Measurements from ENCODE around the gene SH2B3.

SH2B3 gene

GRCh38 chr12:111408686-111409402 is 3.1 kb downstream of the SH2B3 start:
- no peak for DNase-seq (ENCODE audit: low read depth in 2 of 2)

GRCh38 chr12:111409403-111409779 is 3.7 kb downstream of the SH2B3 start:
- DNase-seq (ENCODE audit: low read depth in 2 of 2), result no peak

- no peak for DNase-seq (ENCODE audit: low read depth in 2 of 2)
These were observed 4.2 kb downstream of the SH2B3 start for GRCh38 chr12:111409780-111410430.

GRCh38 chr12:111410431-111411184 is 4.9 kb downstream of the SH2B3 start:
- DNase-seq (ENCODE audit: low read depth in 2 of 2), result no peak

GRCh38 chr12:111411185-111411764 is 5.6 kb downstream of the SH2B3 start:
- DNase-seq (ENCODE audit: low read depth in 2 of 2), result no peak

- DNase-seq (ENCODE audit: low read depth in 2 of 2), result no peak
These were observed 6.5 kb downstream of the SH2B3 start for GRCh38 chr12:111412007-111412829.

- DNase-seq (ENCODE audit: low read depth in 2 of 2), result no peak
These were observed 7.2 kb downstream of the SH2B3 start for GRCh38 chr12:111412830-111413441.

- DNase-seq (ENCODE audit: low read depth in 2 of 2), result no peak
These were observed 7.8 kb downstream of the SH2B3 start for GRCh38 chr12:111413442-111414086.

GRCh38 chr12:111414711-111415252 is 9.1 kb downstream of the SH2B3 start:
- no peak for DNase-seq (ENCODE audit: low read depth in 2 of 2)

- no peak for DNase-seq (ENCODE audit: low read depth in 2 of 2)
These were observed 11.6 kb downstream of the SH2B3 start for GRCh38 chr12:111417290-111417689.

- no peak for DNase-seq (ENCODE audit: low read depth in 2 of 2)
These were observed 12.3 kb downstream of the SH2B3 start for GRCh38 chr12:111417784-111418593.

GRCh38 chr12:111418594-111418880 is 12.8 kb downstream of the SH2B3 start:
- DNase-seq (ENCODE audit: low read depth in 2 of 2), result no peak

GRCh38 chr12:111419784-111420183 is 14.1 kb downstream of the SH2B3 start:
- no peak for DNase-seq (ENCODE audit: low read depth in 2 of 2)

GRCh38 chr12:111420494-111420893 is 14.8 kb downstream of the SH2B3 start:
- no peak for DNase-seq (ENCODE audit: low read depth in 2 of 2)

- no peak for DNase-seq (ENCODE audit: low read depth in 2 of 2)
These were observed 18.6 kb downstream of the SH2B3 start for GRCh38 chr12:111424189-111424792.

GRCh38 chr12:111424793-111425251 is 19.1 kb downstream of the SH2B3 start:
- no peak for DNase-seq (ENCODE audit: low read depth in 2 of 2)

GRCh38 chr12:111425655-111426054 is 19.9 kb downstream of the SH2B3 start:
- no peak for DNase-seq (ENCODE audit: low read depth in 2 of 2)

GRCh38 chr12:111426344-111427185 is 20.8 kb downstream of the SH2B3 start:
- DNase-seq (ENCODE audit: low read depth in 2 of 2), result no peak
